ENCODE data around the gene MLLT10.

MLLT10 gene

DNA sequence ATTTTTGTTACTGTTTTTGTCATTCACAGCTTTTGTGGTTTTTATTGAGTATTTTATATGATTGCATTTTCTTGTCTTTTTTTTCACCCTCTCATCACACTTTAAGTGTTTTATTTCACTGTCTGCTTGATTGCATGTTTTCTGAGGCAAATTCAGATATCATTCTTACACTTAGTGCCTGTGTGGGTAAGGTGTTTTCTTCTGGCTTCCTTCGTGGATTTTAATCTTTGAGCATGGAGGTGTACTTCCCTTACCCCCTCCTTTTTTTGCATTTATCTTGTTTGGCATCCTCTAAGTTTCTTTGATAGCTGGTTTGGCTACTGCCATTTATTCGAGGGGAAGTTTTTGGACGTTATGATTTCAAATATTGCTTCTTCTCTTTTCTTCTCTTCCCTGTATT is 127.9 kb downstream of the MLLT10 start:
- no peaks in the 10 kb centered on the region for H3K36me3 ChIP-seq (ENCODE audit: insufficient read depth, low read length)
- TF ChIP-seq EZH2 (IDR thresholded peaks at IDR 0.05; ENCODE audit: borderline replicate concordance, low read length) = no peak

GRCh38 chr10:21662635-21663034 is 128.6 kb downstream of the MLLT10 start:
- no peak overlapping the region for H3K4me3 ChIP-seq (ENCODE audit: low read depth, low read length, poor library complexity, severe bottlenecking)
- H4K20me1 ChIP-seq (ENCODE audit: insufficient read depth, low read length) = no peaks in the 10 kb centered on the region
- TF ChIP-seq CTCF (IDR thresholded peaks at IDR 0.05; ENCODE audit: low read length) = no peak
- H2AFZ ChIP-seq (ENCODE audit: low read length) = no peak overlapping the region
- no peaks in the 10 kb centered on the region for H3K27me3 ChIP-seq (ENCODE audit: insufficient read depth, low read length)
- H3K36me3 ChIP-seq (ENCODE audit: insufficient read depth, low read length) = no peaks in the 10 kb centered on the region
- no peaks in the 10 kb centered on the region for H3F3A ChIP-seq (ENCODE audit: insufficient read depth, low read length)
- peaks cover 5% of the 10 kb centered on the region for H3K4me1 ChIP-seq (ENCODE audit: insufficient read depth, low read length, severe bottlenecking)
- no peaks in the 10 kb centered on the region for H3K9me3 ChIP-seq (ENCODE audit: low read length)
- H3K27ac ChIP-seq (ENCODE audit: low read depth, low read length, poor library complexity, severe bottlenecking) = no peak overlapping the region
- H3K4me2 ChIP-seq (ENCODE audit: low read length) = no peak overlapping the region
- H3K9me2 ChIP-seq (ENCODE audit: low read depth, low read length) = no peaks in the 10 kb centered on the region
- H3K79me2 ChIP-seq (ENCODE audit: insufficient read depth, low read length) = peaks cover 6% of the 10 kb centered on the region
- no peak overlapping the region for H3K9ac ChIP-seq (ENCODE audit: low read length)

More for the DNA sequence above, 127.9 kb downstream of the MLLT10 start:
- no peak overlapping the region for H3K9ac ChIP-seq (ENCODE audit: low read length)
- H3K79me2 ChIP-seq (ENCODE audit: insufficient read depth, low read length) = peaks cover 6% of the 10 kb centered on the region
- no peaks in the 10 kb centered on the region for H3K9me2 ChIP-seq (ENCODE audit: low read depth, low read length)
- H4K20me1 ChIP-seq (ENCODE audit: insufficient read depth, low read length) = no peaks in the 10 kb centered on the region
- no peaks in the 10 kb centered on the region for H3K9me3 ChIP-seq (ENCODE audit: low read length)
- peaks cover 5% of the 10 kb centered on the region for H3K4me1 ChIP-seq (ENCODE audit: insufficient read depth, low read length, severe bottlenecking)
- H3F3A ChIP-seq (ENCODE audit: insufficient read depth, low read length) = no peaks in the 10 kb centered on the region
- no peak overlapping the region for H3K27ac ChIP-seq (ENCODE audit: low read depth, low read length, poor library complexity, severe bottlenecking)
- no peak overlapping the region for H3K4me2 ChIP-seq (ENCODE audit: low read length)
- H3K4me3 ChIP-seq (ENCODE audit: low read depth, low read length, poor library complexity, severe bottlenecking) = no peak overlapping the region
- no peak overlapping the region for H2AFZ ChIP-seq (ENCODE audit: low read length)
- no peaks in the 10 kb centered on the region for H3K27me3 ChIP-seq (ENCODE audit: insufficient read depth, low read length)

DNA sequence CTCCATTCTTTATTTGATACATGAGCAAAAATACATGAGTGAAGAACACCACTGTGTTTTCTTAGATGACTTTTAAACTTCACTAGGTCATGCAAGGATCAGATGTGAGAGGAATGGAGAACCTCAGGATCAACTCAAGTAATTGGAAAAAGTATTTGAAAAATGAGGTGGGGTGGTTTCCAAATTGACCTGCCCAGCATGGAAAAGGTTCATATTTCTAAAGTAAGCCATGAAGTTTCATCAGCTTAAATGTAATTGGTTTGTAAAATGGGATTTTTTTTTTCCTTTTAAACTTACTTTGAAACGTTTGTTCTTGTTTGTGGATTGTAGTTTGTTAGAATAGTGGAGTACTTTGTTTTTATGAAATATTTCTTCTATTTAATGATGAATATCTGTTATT is 134.8 kb downstream of the MLLT10 start:
- Histone ChIP-seq H3K27ac (ENCODE audit: low read depth, low read length, poor library complexity, severe bottlenecking) (no peak overlapping the region), H3K27me3 (ENCODE audit: insufficient read depth, low read length) (no peaks in the 10 kb centered on the region), H4K20me1 (ENCODE audit: insufficient read depth, low read length) (no peaks in the 10 kb centered on the region), H2AFZ (ENCODE audit: low read length) (no peak overlapping the region), H3K4me1 (ENCODE audit: insufficient read depth, low read length, severe bottlenecking) (peaks cover 5% of the 10 kb centered on the region), H3K36me3 (ENCODE audit: insufficient read depth, low read length) (peaks cover 8% of the 10 kb centered on the region), H3K4me2 (ENCODE audit: low read length) (no peak overlapping the region), H3K4me3 (ENCODE audit: low read depth, low read length, poor library complexity, severe bottlenecking) (no peak overlapping the region), H3K79me2 (ENCODE audit: insufficient read depth, low read length) (no peaks in the 10 kb centered on the region; the same call in 1 of the 2 replicates), H3F3A (ENCODE audit: insufficient read depth, low read length) (no peaks in the 10 kb centered on the region; the same call in 1 of the 2 replicates), H3K9me2 (ENCODE audit: low read depth, low read length) (no peaks in the 10 kb centered on the region), H3K9me3 (ENCODE audit: low read length) (no peaks in the 10 kb centered on the region), H3K9ac (ENCODE audit: low read length) (no peak overlapping the region)
- TF ChIP-seq CTCF (IDR thresholded peaks at IDR 0.05; ENCODE audit: low read length) (no peak), EZH2 (IDR thresholded peaks at IDR 0.05; ENCODE audit: borderline replicate concordance, low read length) (no peak)

DNA sequence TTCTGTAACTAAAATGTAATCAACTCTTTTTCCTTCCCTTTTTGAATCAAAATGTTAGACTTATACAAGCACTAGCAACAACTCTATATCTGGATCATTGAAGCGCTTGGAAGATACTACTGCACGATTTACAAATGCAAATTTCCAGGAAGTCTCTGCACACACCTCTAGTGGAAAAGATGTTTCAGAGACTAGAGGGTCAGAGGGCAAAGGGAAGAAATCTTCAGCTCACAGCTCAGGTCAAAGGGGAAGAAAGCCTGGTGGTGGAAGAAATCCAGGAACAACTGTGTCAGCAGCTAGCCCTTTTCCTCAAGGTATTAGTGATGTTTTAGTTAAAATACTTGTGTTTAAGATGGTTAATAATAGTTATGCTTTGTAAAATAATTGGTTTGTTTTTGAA is 136.4 kb downstream of the MLLT10 start:
- H2AFZ ChIP-seq (ENCODE audit: low read length) = no peak overlapping the region
- H4K20me1 ChIP-seq (ENCODE audit: insufficient read depth, low read length) = no peaks in the 10 kb centered on the region
- TF ChIP-seq EZH2 (IDR thresholded peaks at IDR 0.05; ENCODE audit: borderline replicate concordance, low read length) (no peak), CTCF (IDR thresholded peaks at IDR 0.05; ENCODE audit: low read length) (no peak)
- no peaks in the 10 kb centered on the region; the same call in 1 of the 2 replicates for H3F3A ChIP-seq (ENCODE audit: insufficient read depth, low read length)
- no peak overlapping the region for H3K9ac ChIP-seq (ENCODE audit: low read length)
- H3K4me2 ChIP-seq (ENCODE audit: low read length) = no peak overlapping the region
- peaks cover 5% of the 10 kb centered on the region for H3K4me1 ChIP-seq (ENCODE audit: insufficient read depth, low read length, severe bottlenecking)
- no peaks in the 10 kb centered on the region for H3K79me2 ChIP-seq (ENCODE audit: insufficient read depth, low read length)
- no peak overlapping the region for H3K4me3 ChIP-seq (ENCODE audit: low read depth, low read length, poor library complexity, severe bottlenecking)
- no peaks in the 10 kb centered on the region for H3K27me3 ChIP-seq (ENCODE audit: insufficient read depth, low read length)
- no peaks in the 10 kb centered on the region for H3K9me2 ChIP-seq (ENCODE audit: low read depth, low read length)
- H3K9me3 ChIP-seq (ENCODE audit: low read length) = no peaks in the 10 kb centered on the region
- H3K27ac ChIP-seq (ENCODE audit: low read depth, low read length, poor library complexity, severe bottlenecking) = no peak overlapping the region
- H3K36me3 ChIP-seq (ENCODE audit: insufficient read depth, low read length) = peaks cover 8% of the 10 kb centered on the region
